ENCODE results near the gene ZNF444.

DNA sequence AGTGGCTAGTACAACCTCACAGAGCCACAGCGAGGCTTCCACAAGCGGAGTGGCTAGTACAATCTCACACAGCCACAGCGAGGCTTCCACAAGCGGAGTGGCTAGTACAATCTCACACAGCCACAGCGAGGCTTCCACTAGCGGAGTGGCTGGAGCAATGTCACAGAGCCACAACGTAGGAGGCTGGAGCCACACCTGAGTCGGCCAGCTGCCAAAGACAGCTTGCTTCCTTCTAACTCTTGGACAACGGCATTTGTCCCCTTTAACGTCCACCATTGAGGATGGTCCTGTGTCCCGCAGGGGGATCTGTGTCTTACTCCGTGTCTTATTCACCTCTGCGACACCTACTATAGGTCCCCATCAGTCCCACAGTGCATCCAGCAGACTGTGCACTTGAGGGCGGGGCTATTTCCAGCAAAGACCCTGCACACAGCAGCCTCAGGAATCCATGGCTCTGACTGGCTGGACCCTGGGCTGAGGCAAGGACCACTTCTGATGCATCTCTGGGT lies 23.7 kb upstream of the ZNF444 start:
- TF ChIP-seq, protein P1, sequence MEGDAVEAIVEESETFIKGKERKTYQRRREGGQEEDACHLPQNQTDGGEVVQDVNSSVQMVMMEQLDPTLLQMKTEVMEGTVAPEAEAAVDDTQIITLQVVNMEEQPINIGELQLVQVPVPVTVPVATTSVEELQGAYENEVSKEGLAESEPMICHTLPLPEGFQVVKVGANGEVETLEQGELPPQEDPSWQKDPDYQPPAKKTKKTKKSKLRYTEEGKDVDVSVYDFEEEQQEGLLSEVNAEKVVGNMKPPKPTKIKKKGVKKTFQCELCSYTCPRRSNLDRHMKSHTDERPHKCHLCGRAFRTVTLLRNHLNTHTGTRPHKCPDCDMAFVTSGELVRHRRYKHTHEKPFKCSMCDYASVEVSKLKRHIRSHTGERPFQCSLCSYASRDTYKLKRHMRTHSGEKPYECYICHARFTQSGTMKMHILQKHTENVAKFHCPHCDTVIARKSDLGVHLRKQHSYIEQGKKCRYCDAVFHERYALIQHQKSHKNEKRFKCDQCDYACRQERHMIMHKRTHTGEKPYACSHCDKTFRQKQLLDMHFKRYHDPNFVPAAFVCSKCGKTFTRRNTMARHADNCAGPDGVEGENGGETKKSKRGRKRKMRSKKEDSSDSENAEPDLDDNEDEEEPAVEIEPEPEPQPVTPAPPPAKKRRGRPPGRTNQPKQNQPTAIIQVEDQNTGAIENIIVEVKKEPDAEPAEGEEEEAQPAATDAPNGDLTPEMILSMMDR (IDR thresholded peaks at IDR 0.05): no peak
- TF ChIP-seq EP300 (IDR thresholded peaks at IDR 0.05) (no peak), POLR2A (IDR thresholded peaks at IDR 0.05; ENCODE audit: low read length) (no peak), KDM1A (IDR thresholded peaks at IDR 0.05; ENCODE audit: low read depth) (no peak), SMC3 (IDR thresholded peaks at IDR 0.05) (no peak), POLR2AphosphoS2 (conservative IDR thresholded peaks at IDR 0.05; ENCODE audit: low read length) (no peak), RFX5 (IDR thresholded peaks at IDR 0.05) (no peak), RCOR1 (IDR thresholded peaks at IDR 0.05; ENCODE audit: low read depth, low read length) (no peak), NR3C1 (IDR thresholded peaks at IDR 0.05) (no peak), JUN (IDR thresholded peaks at IDR 0.05) (no peak), RNF2 (IDR thresholded peaks at IDR 0.05; ENCODE audit: borderline replicate concordance, low read depth) (no peak), ZSCAN20 (CRISPR knock-in tag; IDR thresholded peaks at IDR 0.05) (no peak)
- TF ChIP-seq, protein P2, sequence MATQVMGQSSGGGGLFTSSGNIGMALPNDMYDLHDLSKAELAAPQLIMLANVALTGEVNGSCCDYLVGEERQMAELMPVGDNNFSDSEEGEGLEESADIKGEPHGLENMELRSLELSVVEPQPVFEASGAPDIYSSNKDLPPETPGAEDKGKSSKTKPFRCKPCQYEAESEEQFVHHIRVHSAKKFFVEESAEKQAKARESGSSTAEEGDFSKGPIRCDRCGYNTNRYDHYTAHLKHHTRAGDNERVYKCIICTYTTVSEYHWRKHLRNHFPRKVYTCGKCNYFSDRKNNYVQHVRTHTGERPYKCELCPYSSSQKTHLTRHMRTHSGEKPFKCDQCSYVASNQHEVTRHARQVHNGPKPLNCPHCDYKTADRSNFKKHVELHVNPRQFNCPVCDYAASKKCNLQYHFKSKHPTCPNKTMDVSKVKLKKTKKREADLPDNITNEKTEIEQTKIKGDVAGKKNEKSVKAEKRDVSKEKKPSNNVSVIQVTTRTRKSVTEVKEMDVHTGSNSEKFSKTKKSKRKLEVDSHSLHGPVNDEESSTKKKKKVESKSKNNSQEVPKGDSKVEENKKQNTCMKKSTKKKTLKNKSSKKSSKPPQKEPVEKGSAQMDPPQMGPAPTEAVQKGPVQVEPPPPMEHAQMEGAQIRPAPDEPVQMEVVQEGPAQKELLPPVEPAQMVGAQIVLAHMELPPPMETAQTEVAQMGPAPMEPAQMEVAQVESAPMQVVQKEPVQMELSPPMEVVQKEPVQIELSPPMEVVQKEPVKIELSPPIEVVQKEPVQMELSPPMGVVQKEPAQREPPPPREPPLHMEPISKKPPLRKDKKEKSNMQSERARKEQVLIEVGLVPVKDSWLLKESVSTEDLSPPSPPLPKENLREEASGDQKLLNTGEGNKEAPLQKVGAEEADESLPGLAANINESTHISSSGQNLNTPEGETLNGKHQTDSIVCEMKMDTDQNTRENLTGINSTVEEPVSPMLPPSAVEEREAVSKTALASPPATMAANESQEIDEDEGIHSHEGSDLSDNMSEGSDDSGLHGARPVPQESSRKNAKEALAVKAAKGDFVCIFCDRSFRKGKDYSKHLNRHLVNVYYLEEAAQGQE (IDR thresholded peaks at IDR 0.05): no peak
- TF ChIP-seq, protein P3, sequence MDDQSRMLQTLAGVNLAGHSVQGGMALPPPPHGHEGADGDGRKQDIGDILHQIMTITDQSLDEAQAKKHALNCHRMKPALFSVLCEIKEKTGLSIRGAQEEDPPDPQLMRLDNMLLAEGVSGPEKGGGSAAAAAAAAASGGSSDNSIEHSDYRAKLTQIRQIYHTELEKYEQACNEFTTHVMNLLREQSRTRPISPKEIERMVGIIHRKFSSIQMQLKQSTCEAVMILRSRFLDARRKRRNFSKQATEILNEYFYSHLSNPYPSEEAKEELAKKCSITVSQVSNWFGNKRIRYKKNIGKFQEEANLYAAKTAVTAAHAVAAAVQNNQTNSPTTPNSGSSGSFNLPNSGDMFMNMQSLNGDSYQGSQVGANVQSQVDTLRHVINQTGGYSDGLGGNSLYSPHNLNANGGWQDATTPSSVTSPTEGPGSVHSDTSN (IDR thresholded peaks at IDR 0.05): no peak

Measured in A549 (cell line).